GM23248 (cell line): ENCODE results near the gene TDRD6.

Experiments used
- EZH2 ChIP-seq: fragments of 200-600 bp; sonication (generic); IDR thresholded peaks from 2 replicates; pipeline ENCODE4 v1.6.1; 2018; ENCODE audit warnings: antibody characterized with exemption, mild to moderate bottlenecking; ENCODE audit not compliant: insufficient read depth, poor library complexity, severe bottlenecking
- EZH2phosphoT487 ChIP-seq: fragments of 200-600 bp; sonication (generic); IDR thresholded peaks from 2 replicates; pipeline ENCODE4 v1.6.1; 2018; ENCODE audit warnings: antibody characterized with exemption, moderate library complexity, mild to moderate bottlenecking, low read depth; ENCODE audit not compliant: insufficient read depth

- TF ChIP-seq EZH2 (no peak), EZH2phosphoT487 (no peak)
Measured at GRCh38 chr6:46743425-46744158, 55.9 kb downstream of the TDRD6 start.
